Activated CD4-positive, alpha-beta memory T cell treated with anti-CD3 and anti-CD28 coated beads for 36 hours (primary cell): ENCODE data around the gene STIM2. TPM values are rescaled to one million over a fixed set of nuclear protein-coding genes. Genes with fewer than 3 reads are reported as not detected.

Experiments used
- CTCF ChIA-PET: fragments of 350-600 bp; sonication (Branson Sonifier 250); formaldehyde crosslinking; loops from one replicate; lab custom pipeline; 2021; ENCODE audit warnings: antibody characterized with exemption, inconsistent platforms; lab: Charles Lee
- POLR2A ChIA-PET: fragments of 350-600 bp; sonication (Branson Sonifier 250); formaldehyde crosslinking; loops from one replicate; lab custom pipeline; 2021; ENCODE audit warnings: antibody characterized with exemption; lab: Charles Lee
- DNase-seq: peaks from one replicate; pipeline ENCODE4 v3.0.0-alpha.2; 2020
- H3K27ac Mint-ChIP-seq: one replicate; pipeline ENCODE4 v1.8.0; 2021; ENCODE audit warnings: mixed read lengths
- H3K27me3 Mint-ChIP-seq: one replicate; pipeline ENCODE4 v1.8.0; 2021; ENCODE audit warnings: mixed read lengths
- H3K36me3 Mint-ChIP-seq: one replicate; pipeline ENCODE4 v1.8.0; 2021; ENCODE audit warnings: mixed read lengths
- H3K4me1 Mint-ChIP-seq: one replicate; pipeline ENCODE4 v1.8.0; 2021; ENCODE audit warnings: low read depth, mixed read lengths
- H3K4me3 Mint-ChIP-seq: one replicate; pipeline ENCODE4 v1.8.0; 2021; ENCODE audit warnings: mild to moderate bottlenecking, mixed read lengths
- H3K9me3 Mint-ChIP-seq: one replicate; pipeline ENCODE4 v1.8.0; 2021; ENCODE audit warnings: mixed read lengths
- intact Hi-C: fragments of 100-400 bp; cut with micrococcal nuclease; formaldehyde crosslinking; loops from one replicate; pipeline ENCODE4 v1.15.1; 2023
- total RNA-seq, 2 experiments: library from RNA; stranded (reverse); gene quantifications; one replicate each; pipeline ENCODE4 v1.2.3, GENCODE V29; 2021

STIM2 gene
- total RNA-seq, 2 experiments from 2014 or later = 37.8 to 40.6 TPM

DNA sequence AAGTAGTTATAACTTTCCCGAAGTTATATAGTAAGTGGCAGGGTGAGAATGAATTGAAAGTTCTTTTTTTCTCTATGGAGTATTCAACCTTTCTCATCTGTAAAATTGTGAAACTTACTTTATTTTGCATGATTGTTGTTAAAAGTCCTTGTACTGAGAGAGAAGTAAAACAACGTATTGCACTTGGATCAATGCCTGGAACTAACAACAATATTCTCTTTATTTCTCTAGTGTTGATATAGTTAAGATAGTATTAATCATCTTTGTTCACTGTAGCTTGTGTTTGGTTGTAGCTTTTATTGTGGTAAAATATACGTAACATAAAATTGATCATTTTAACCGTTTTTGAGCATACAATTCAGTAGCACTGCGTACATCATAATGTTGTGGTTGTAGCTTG, 48.7 kb downstream of the STIM2 start:
- no peak overlapping the region for H3K4me3 Mint-ChIP-seq
- H3K36me3 Mint-ChIP-seq = no peaks in the 10 kb centered on the region
- POLR2A ChIA-PET = no interaction called here
- H3K4me1 Mint-ChIP-seq = peaks cover 67% of the 10 kb centered on the region
- H3K9me3 Mint-ChIP-seq = no peaks in the 10 kb centered on the region
- intact Hi-C loops = no loop called here
- no peak for DNase-seq
- H3K27ac Mint-ChIP-seq = no peak overlapping the region
- H3K27me3 Mint-ChIP-seq = no peaks in the 10 kb centered on the region
- CTCF ChIA-PET = no interaction called here

DNA sequence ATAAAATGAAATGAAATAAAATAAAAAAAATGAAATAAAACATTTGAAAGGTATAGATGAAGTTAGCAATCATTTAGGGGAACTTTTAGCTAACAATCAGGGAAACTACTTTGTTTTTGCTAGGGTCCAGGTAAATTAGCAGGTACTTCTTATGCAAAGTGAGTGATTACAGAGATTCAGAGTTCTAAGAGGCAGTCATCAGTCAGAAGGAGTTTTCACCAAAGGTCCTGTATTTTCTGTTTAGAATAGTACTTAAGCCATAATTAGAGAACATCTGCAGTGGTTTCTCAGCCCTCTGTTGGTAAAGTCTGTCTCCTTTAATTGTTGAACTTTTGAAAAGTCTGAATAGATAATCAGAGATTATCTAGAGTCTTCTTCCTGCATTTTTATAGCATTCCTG, 50.6 kb downstream of the STIM2 start:
- CTCF ChIA-PET = no interaction called here
- Mint-ChIP-seq H3K4me1 (peaks cover 68% of the 10 kb centered on the region), H3K36me3 (no peaks in the 10 kb centered on the region), H3K9me3 (no peaks in the 10 kb centered on the region), H3K27me3 (no peaks in the 10 kb centered on the region), H3K4me3 (no peak overlapping the region), H3K27ac (no peak overlapping the region)
- POLR2A ChIA-PET = no interaction called here
- DNase-seq = no peak
- intact Hi-C loops = no loop called here

DNA sequence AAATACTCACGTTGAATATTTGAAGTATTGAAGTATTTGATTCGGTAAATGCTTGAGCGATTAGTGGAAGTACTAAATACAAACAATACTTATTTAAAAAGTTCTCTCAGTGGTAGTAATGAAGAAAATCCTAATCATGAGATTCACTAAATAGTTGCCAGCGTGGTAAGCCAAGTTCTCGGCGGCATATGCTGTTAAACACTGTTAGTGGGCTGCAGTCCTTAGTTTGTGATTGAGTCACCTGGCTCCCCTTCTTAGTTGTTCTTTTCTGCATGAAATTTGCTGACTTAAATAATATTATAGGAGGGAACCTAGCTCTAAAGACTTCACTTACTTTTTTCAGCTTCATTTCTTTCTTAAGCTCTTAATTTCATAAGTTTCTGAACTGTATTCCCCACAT, 51.4 kb downstream of the STIM2 start:
- Mint-ChIP-seq H3K4me3 (no peak overlapping the region), H3K9me3 (no peaks in the 10 kb centered on the region), H3K27me3 (no peaks in the 10 kb centered on the region), H3K4me1 (peaks cover 74% of the 10 kb centered on the region), H3K36me3 (no peaks in the 10 kb centered on the region), H3K27ac (no peak overlapping the region)
- ChIA-PET POLR2A (no interaction called here), CTCF (no interaction called here)
- DNase-seq = no peak
- intact Hi-C loops = no loop called here

DNA sequence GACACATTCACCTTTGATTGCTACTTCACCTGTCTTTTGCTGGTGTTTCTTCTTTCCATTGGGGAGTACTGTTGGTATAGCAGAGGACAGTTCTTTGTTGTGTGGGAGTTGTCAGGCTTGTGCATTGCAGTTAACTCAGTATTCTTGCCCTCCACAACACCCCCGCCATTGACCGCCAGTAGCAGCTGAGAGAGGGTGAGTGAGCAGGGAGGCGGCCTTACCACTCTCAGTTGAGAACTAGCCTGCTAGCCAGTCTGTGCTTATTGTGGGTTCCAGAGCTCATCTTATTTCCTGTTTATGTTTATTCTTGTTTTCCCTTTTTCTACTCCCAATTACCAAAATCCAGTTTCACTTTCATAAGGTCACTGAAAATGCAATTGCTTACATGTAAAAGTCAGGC, 52.2 kb downstream of the STIM2 start:
- H3K27me3 Mint-ChIP-seq = no peaks in the 10 kb centered on the region
- intact Hi-C loops = no loop called here
- H3K4me3 Mint-ChIP-seq = no peak overlapping the region
- no peaks in the 10 kb centered on the region for H3K9me3 Mint-ChIP-seq
- no peaks in the 10 kb centered on the region for H3K36me3 Mint-ChIP-seq
- H3K27ac Mint-ChIP-seq = no peak overlapping the region
- ChIA-PET CTCF (no interaction called here), POLR2A (no interaction called here)
- no peak for DNase-seq
- H3K4me1 Mint-ChIP-seq = peaks cover 71% of the 10 kb centered on the region

DNA sequence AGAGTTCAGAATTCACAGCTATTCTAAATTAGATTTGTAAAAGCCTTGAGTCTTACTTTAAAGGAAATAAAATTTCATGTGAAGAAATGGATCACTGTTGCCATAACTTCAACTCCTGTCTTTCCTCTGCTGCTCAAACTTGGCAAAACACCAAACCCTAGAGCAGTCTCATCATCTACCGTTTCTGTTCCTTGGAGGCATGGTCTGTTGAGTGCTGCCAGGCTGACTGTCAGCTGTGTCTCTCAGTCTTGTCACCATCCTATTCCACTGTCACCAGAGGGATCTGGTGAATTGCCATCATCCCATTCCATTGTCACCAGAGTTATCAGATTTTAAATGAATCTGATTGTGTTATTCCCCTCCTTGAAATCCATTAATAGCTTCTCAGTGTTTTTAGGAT, 55.6 kb downstream of the STIM2 start:
- POLR2A ChIA-PET = no interaction called here
- Mint-ChIP-seq H3K27ac (no peak overlapping the region), H3K9me3 (no peaks in the 10 kb centered on the region), H3K4me1 (peaks cover 57% of the 10 kb centered on the region), H3K36me3 (peaks cover 22% of the 10 kb centered on the region), H3K4me3 (no peak overlapping the region), H3K27me3 (no peaks in the 10 kb centered on the region)
- CTCF ChIA-PET = interaction anchor here (0.6 kb wide), 1 partner anchor 239 kb away, joined by 3 read pairs; no protein-coding TSS in a partner anchor
- DNase-seq = no peak
- intact Hi-C loops = no loop called here

DNA sequence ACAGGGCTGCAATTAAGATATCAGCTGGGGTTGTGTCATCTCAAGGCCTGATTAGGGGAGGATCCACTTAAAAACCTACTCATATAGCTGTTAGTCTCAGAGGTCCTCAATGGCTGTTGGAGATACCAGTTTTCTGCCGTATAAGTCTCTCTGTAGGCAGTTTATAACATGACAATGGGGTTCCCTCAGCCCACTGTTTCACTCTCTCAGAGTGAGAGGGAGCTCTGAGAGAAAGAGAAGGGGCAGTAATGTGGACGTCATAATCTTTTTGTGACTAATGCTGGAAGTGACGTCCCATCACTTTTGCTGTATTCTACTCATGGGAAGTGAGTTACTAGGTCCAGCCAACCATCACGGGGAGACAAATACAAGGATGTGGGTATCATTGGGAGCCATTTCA, 70.3 kb downstream of the STIM2 start:
- CTCF ChIA-PET = no interaction called here
- intact Hi-C loops = no loop called here

DNA sequence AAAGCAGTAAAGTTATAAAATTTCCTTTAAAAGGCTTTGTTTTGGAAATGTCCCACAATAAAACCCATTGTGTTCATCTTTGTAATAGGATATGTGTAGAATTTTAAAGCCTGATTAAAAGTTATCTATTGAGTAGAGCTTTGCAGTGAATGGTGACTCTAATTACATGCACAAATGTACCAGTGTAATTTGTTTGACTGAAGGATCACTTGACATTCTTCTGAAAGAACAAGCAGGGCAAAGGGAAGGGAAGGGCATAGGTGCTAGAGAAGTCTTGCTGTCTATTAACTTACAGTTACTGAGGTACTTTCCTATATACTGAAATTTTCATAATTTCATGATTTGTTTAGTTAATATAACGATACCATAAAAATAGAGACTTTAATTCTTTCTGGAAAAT, 70.8 kb downstream of the STIM2 start:
- Mint-ChIP-seq H3K36me3 (no peaks in the 10 kb centered on the region), H3K4me1 (peaks cover 29% of the 10 kb centered on the region), H3K4me3 (no peak overlapping the region), H3K27me3 (no peaks in the 10 kb centered on the region), H3K27ac (no peak overlapping the region), H3K9me3 (no peaks in the 10 kb centered on the region)
- no peak for DNase-seq
- CTCF ChIA-PET = no interaction called here
- POLR2A ChIA-PET = no interaction called here
- intact Hi-C loops = no loop called here

More for the DNA sequence above, 70.3 kb downstream of the STIM2 start:
- Mint-ChIP-seq H3K4me1 (peaks cover 24% of the 10 kb centered on the region), H3K36me3 (no peaks in the 10 kb centered on the region), H3K27me3 (no peaks in the 10 kb centered on the region), H3K9me3 (no peaks in the 10 kb centered on the region), H3K4me3 (no peak overlapping the region), H3K27ac (no peak overlapping the region)
- POLR2A ChIA-PET = no interaction called here
- no peak for DNase-seq

DNA sequence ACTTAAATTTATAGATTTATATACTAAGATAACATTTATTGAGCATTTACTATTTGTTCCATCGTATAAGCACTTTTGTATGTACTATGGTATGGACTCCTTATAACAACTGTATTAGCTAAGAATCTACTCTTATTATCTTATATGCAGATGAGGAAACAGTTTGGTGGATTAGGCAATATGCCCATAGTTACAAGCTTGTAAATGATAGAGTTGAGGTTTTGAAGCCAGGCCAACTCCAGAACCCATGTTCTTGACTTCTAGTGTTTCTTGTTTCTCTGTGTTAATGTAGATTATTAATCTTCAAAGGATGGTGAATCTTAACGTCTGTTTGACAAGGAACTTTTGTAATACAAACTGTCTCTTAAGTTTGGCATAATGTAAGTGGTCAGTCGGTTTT, 71.3 kb downstream of the STIM2 start:
- CTCF ChIA-PET = no interaction called here
- no peaks in the 10 kb centered on the region for H3K27me3 Mint-ChIP-seq
- POLR2A ChIA-PET = no interaction called here
- no peak for DNase-seq
- peaks cover 34% of the 10 kb centered on the region for H3K4me1 Mint-ChIP-seq
- H3K36me3 Mint-ChIP-seq = no peaks in the 10 kb centered on the region
- H3K27ac Mint-ChIP-seq = no peak overlapping the region
- H3K9me3 Mint-ChIP-seq = no peaks in the 10 kb centered on the region
- intact Hi-C loops = no loop called here
- H3K4me3 Mint-ChIP-seq = no peak overlapping the region

DNA sequence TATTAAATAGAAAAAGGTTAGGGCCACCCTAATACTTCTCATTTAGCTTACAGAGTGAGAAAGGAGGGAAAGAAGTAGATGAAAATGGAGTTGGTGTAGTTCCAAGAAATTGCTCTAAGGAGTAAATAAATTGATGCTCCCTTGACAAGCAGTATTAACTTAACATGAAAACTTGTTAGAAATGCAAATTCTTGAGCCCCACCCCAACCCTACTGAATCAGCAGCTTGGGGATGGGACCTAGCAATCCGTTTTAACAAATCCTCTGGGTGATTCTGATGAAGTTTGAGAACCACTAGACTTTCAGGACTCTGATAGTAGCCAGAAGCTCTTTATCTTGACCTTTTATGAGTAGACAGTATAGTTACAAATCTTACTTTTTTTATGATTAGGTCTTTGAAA, 74.8 kb downstream of the STIM2 start:
- Mint-ChIP-seq H3K27ac (no peak overlapping the region), H3K4me3 (no peak overlapping the region), H3K9me3 (no peaks in the 10 kb centered on the region), H3K36me3 (no peaks in the 10 kb centered on the region), H3K27me3 (no peaks in the 10 kb centered on the region), H3K4me1 (peaks cover 47% of the 10 kb centered on the region)
- POLR2A ChIA-PET = no interaction called here
- CTCF ChIA-PET = interaction anchor here (0.6 kb wide), 1 partner anchor 571 kb away, joined by 3 read pairs; no protein-coding TSS in a partner anchor
- DNase-seq = no peak
- intact Hi-C loops = no loop called here

DNA sequence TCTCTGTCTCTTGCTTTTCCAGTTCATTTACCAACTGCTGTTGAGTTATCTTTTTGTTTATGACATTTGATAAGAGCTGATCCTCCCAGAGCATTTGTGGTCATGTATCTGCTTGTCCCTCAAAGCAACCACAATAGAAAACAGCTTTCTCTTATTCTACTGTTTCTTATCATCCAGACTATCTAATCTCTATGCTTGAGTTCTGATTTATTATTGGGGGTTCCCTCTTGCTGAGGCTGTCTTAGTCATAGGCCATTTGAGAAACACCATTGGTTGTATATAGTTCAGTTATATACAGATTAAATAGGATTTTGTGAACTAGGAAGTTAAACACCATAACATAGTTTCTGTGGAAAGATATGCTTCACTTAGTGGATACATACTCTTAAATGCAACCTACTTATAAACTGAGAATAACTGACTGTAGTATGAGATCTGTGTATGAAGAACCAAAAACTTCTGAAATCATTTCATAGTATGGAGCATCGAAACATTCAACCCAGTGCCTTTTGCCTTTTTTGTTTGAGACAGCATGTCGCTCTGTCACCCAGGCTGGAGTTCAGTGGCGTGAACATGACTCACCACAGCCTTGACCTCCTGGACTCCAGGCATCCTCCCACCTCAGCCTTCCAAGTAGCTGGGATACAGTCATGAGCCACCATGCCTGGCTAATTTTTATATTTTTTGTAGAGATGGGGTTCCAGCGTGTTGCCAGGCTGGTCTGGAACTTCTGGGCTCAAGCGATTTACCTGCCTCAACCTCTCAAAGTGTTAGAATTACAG, 75.8 kb downstream of the STIM2 start:
- Mint-ChIP-seq H3K36me3 (no peaks in the 10 kb centered on the region), H3K27ac (no peak overlapping the region), H3K4me1 (peaks cover 52% of the 10 kb centered on the region), H3K9me3 (no peaks in the 10 kb centered on the region), H3K4me3 (no peak overlapping the region), H3K27me3 (no peaks in the 10 kb centered on the region)
- POLR2A ChIA-PET = no interaction called here
- intact Hi-C loops = no loop called here
- CTCF ChIA-PET = no interaction called here
- no peak for DNase-seq

DNA sequence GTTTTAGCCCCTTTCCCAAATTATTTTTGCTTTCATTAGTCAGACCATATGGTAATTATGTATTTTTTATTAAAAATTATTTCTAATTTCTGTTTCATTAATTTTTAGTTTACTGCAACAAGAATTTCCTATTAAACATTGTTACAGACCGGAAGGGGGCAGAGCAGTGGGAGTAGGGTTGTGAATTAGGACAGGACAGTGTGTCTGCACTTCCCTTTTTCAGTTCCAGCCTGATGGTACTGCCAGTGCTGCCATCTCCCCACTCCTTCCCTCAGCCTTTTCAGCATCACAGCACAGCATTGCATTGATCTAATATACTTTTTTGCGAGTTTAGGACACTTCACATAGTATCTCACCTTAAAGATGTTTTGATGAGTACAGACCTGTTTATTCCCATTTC, 76.5 kb downstream of the STIM2 start:
- peaks cover 56% of the 10 kb centered on the region for H3K4me1 Mint-ChIP-seq
- no peak overlapping the region for H3K27ac Mint-ChIP-seq
- H3K27me3 Mint-ChIP-seq = no peaks in the 10 kb centered on the region
- POLR2A ChIA-PET = no interaction called here
- H3K4me3 Mint-ChIP-seq = no peak overlapping the region
- no peak for DNase-seq
- CTCF ChIA-PET = no interaction called here
- intact Hi-C loops = no loop called here
- H3K36me3 Mint-ChIP-seq = no peaks in the 10 kb centered on the region
- no peaks in the 10 kb centered on the region for H3K9me3 Mint-ChIP-seq

DNA sequence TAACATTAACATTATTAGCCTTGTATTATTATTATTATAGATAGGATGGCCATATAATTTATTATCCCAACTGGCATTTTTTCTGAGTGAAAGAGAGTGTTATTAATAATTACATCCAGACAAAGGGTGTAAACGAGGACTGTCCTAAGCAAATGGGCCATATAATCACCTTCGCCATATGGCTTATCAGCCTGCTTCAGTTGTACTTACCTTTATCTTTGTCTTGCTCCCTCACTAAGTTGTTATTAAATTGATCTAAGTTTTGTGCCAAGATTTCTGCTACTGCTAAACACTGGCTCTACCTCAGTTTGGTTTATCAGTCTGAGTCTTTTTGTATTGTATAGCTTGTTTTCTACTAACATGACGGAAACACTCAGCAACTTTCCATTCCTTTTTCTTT, 76.9 kb downstream of the STIM2 start:
- intact Hi-C loops = no loop called here
- POLR2A ChIA-PET = no interaction called here
- CTCF ChIA-PET = interaction anchor here (0.6 to 0.7 kb wide), 2 partner anchors 13 to 342 kb away, joined by 3 to 4 read pairs; no protein-coding TSS in a partner anchor

DNA sequence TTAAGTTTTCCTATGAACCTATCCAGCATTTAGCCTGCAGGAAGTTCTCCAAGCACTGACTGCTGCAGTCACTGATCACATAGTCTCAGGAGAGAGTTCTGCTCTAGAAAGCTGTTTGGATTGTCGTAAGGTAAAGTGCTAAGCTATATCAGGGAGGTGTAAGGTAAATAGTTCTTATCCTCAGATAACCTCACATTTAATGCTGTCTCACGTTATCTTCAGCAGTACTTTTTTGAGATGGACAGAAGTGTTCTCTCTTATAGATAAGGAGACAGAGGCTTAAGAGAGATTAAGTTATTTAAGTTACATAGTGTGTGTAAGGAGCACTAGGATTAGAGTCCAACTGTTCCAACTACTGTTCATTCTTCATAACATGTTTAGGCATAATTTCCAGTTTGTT, 77.9 kb downstream of the STIM2 start:
- CTCF ChIA-PET = no interaction called here
- Mint-ChIP-seq H3K9me3 (no peaks in the 10 kb centered on the region), H3K27me3 (no peaks in the 10 kb centered on the region), H3K4me3 (no peak overlapping the region), H3K27ac (no peak overlapping the region), H3K36me3 (no peaks in the 10 kb centered on the region), H3K4me1 (peaks cover 56% of the 10 kb centered on the region)
- no peak for DNase-seq
- POLR2A ChIA-PET = no interaction called here
- intact Hi-C loops = no loop called here

More for the DNA sequence above, 76.9 kb downstream of the STIM2 start:
- DNase-seq = no peak
- Mint-ChIP-seq H3K9me3 (no peaks in the 10 kb centered on the region), H3K4me1 (peaks cover 57% of the 10 kb centered on the region), H3K27me3 (no peaks in the 10 kb centered on the region), H3K4me3 (no peak overlapping the region), H3K36me3 (no peaks in the 10 kb centered on the region), H3K27ac (no peak overlapping the region)
